PC-9 (cell line): ENCODE measurements around the gene COQ8A. TPM values are rescaled to one million over a fixed set of nuclear protein-coding genes. Genes with fewer than 3 reads are reported as not detected.
"Not testable (repeated sequence)": the region's sequence is repeated elsewhere in the genome, so short reads cannot be mapped to it uniquely, and the experiment has no call there.

Experiments used
- BruUV-seq: library from RNA; stranded (reverse); fragments of 400-500 nt; replicated peaks from 2 replicates; lab custom pipeline; 2021; lab: Mats Ljungman, UMichigan
- CTCF ChIA-PET: fragments of 300-600 bp; sonication (Branson Sonifier 250); formaldehyde crosslinking; loops from one replicate; lab custom pipeline; 2022; ENCODE audit warnings: antibody characterized with exemption; lab: Charles Lee
- POLR2A ChIA-PET: fragments of 300-600 bp; sonication (Branson Sonifier 250); formaldehyde crosslinking; loops from one replicate; lab custom pipeline; 2022; ENCODE audit warnings: antibody characterized with exemption; ENCODE audit not compliant: unreplicated experiment; lab: Charles Lee
- DNase-seq, 2 experiments: peaks; one replicate each; pipeline versions ENCODE4 v3.0.0 to v3.0.0-alpha.2; 2015 to 2022; ENCODE audit warnings: mixed read lengths in 1 of 2
- H2AFZ ChIP-seq: fragments of 200-600 bp; sonication (generic); 2 replicates; pipeline ENCODE4 v1.8.1; 2017; ENCODE audit warnings: antibody characterized with exemption
- H3F3A ChIP-seq: fragments of 200-600 bp; sonication (generic); 2 replicates; pipeline ENCODE4 v1.8.1; 2017; ENCODE audit warnings: antibody characterized with exemption, mild to moderate bottlenecking, low read depth; ENCODE audit not compliant: insufficient read depth
- H3K27ac ChIP-seq: fragments of 200-600 bp; sonication (generic); 2 replicates; pipeline ENCODE4 v1.6.1; 2016; ENCODE audit warnings: mixed run types
- H3K27me3 ChIP-seq: fragments of 200-600 bp; sonication (generic); 2 replicates; pipeline ENCODE4 v1.6.1; 2016; ENCODE audit warnings: low read depth, mixed run types; ENCODE audit not compliant: insufficient read depth
- H3K36me3 ChIP-seq: fragments of 200-600 bp; sonication (generic); 2 replicates; pipeline ENCODE4 v1.6.1; 2016; ENCODE audit warnings: low read depth, mixed run types
- H3K4me1 ChIP-seq: fragments of 200-600 bp; sonication (generic); replicated peaks from 2 replicates; pipeline ENCODE4 v1.6.1; 2016; ENCODE audit warnings: mixed run types; ENCODE audit not compliant: insufficient read depth
- H3K4me2 ChIP-seq: fragments of 200-600 bp; sonication (generic); 2 replicates; pipeline ENCODE4 v1.6.1; 2017; ENCODE audit warnings: mixed run types
- H3K4me3 ChIP-seq: fragments of 200-600 bp; sonication (generic); 2 replicates; pipeline ENCODE4 v1.6.1; 2016; ENCODE audit warnings: mixed run types
- H3K79me2 ChIP-seq: fragments of 200-600 bp; sonication (generic); 2 replicates; pipeline ENCODE4 v1.6.1; 2017; ENCODE audit warnings: low read depth, mixed run types
- H3K9me2 ChIP-seq: fragments of 200-600 bp; sonication (generic); 2 replicates; pipeline ENCODE4 v1.8.1; 2017; ENCODE audit warnings: mild to moderate bottlenecking; ENCODE audit not compliant: insufficient read depth
- H3K9me3 ChIP-seq: fragments of 200-600 bp; sonication (generic); 2 replicates; pipeline ENCODE4 v1.8.1; 2016; ENCODE audit warnings: low read depth; ENCODE audit not compliant: insufficient read depth
- H4K20me1 ChIP-seq: fragments of 200-600 bp; sonication (generic); 2 replicates; pipeline ENCODE4 v1.8.1; 2017; ENCODE audit not compliant: insufficient read depth
- EZH2 ChIP-seq: fragments of 200-600 bp; sonication (generic); IDR thresholded peaks from 2 replicates; pipeline ENCODE4 v1.8.0; 2017; ENCODE audit warnings: antibody characterized with exemption, low read depth
- intact Hi-C: fragments of 100-400 bp; cut with micrococcal nuclease; formaldehyde crosslinking; loops from one replicate; pipeline ENCODE4 v1.10.0; 2022; ENCODE audit not compliant: unreplicated experiment
- total RNA-seq: library from RNA; stranded (reverse); gene quantifications from 2 replicates; pipeline ENCODE4 v1.2.3, GENCODE V29; 2021
- TF ChIP-seq, protein P1 (sequence below): fragments of 200-600 bp; sonication (generic); conservative IDR thresholded peaks from 2 replicates; pipeline ENCODE4 v1.6.1; 2017; ENCODE audit warnings: mixed run types, antibody characterized with exemption, mild to moderate bottlenecking, moderate library complexity

Gene COQ8A
- total RNA-seq, 1 experiment from 2014 or later: 32.9 TPM

DNA sequence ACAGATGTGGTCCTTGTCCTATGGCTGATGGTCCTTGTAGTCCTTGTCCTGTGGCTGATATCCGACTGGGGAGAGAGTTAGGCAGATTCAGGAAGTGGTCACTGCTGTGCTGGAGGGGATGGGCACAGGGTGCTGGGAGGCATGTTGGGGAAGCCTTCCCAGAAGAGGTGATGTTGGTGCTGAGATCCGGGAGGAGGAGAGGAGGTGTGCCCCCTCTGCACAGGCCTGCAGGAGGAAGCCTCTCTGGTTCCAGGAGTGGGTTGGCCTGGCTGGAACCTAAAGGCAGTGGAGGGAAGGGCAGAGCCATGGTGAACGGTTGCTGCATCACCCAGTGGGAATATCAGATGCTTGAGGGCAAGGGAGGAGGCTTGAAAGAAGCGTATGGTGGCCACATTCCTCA, 14.7 kb downstream of the COQ8A start:
- Histone ChIP-seq H2AFZ (no peak overlapping the region), H3F3A (no peaks in the 10 kb centered on the region), H3K27me3 (no peaks in the 10 kb centered on the region), H4K20me1 (0 out of 2 replicates have a peak, but pooled peaks cover 8% of the 10 kb centered on the region), H3K4me3 (no peak overlapping the region), H3K79me2 (peaks cover 13% of the 10 kb centered on the region; the same call in 1 of the 2 replicates), H3K4me2 (no peak overlapping the region), H3K27ac (no peak overlapping the region), H3K36me3 (no peaks in the 10 kb centered on the region), H3K9me2 (no peaks in the 10 kb centered on the region), H3K9me3 (peaks cover 3% of the 10 kb centered on the region; the same call in 1 of the 2 replicates), H3K4me1 (0 out of 2 replicates have a peak, but pooled peaks cover 10% of the 10 kb centered on the region)
- no TSS peak for BruUV-seq
- TF ChIP-seq, protein P1, sequence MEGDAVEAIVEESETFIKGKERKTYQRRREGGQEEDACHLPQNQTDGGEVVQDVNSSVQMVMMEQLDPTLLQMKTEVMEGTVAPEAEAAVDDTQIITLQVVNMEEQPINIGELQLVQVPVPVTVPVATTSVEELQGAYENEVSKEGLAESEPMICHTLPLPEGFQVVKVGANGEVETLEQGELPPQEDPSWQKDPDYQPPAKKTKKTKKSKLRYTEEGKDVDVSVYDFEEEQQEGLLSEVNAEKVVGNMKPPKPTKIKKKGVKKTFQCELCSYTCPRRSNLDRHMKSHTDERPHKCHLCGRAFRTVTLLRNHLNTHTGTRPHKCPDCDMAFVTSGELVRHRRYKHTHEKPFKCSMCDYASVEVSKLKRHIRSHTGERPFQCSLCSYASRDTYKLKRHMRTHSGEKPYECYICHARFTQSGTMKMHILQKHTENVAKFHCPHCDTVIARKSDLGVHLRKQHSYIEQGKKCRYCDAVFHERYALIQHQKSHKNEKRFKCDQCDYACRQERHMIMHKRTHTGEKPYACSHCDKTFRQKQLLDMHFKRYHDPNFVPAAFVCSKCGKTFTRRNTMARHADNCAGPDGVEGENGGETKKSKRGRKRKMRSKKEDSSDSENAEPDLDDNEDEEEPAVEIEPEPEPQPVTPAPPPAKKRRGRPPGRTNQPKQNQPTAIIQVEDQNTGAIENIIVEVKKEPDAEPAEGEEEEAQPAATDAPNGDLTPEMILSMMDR: no peak
- DNase-seq: no peak
- ChIA-PET CTCF (no interaction called here), POLR2A (no interaction called here)
- intact Hi-C loops: no loop called here

DNA sequence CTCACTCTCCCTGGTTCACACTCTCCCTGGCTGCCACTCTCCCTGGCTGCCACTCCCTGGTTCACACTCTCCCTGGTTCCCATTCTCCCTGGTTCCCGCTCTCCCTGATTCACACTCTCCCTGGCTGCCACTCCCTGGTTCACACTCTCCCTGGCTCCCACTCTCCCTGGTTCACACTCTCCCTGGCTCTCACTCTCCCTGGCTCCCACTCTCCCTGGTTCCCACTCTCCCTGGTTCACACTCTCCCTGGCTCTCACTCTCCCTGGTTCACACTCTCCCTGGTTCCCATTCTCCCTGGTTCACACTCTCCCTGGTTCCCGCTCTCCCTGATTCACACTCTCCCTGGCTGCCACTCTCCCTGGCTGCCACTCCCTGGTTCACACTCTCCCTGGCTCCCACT, 15.8 kb downstream of the COQ8A start:
- H3K27me3 ChIP-seq, H3K9me2 ChIP-seq, H4K20me1 ChIP-seq, CTCF ChIA-PET, DNase-seq, H3K9me3 ChIP-seq, H2AFZ ChIP-seq, H3K4me1 ChIP-seq, BruUV-seq, H3K27ac ChIP-seq, H3F3A ChIP-seq, intact Hi-C loops, H3K36me3 ChIP-seq, H3K4me3 ChIP-seq, POLR2A ChIA-PET, H3K4me2 ChIP-seq, H3K79me2 ChIP-seq: not testable (repeated sequence)

DNA sequence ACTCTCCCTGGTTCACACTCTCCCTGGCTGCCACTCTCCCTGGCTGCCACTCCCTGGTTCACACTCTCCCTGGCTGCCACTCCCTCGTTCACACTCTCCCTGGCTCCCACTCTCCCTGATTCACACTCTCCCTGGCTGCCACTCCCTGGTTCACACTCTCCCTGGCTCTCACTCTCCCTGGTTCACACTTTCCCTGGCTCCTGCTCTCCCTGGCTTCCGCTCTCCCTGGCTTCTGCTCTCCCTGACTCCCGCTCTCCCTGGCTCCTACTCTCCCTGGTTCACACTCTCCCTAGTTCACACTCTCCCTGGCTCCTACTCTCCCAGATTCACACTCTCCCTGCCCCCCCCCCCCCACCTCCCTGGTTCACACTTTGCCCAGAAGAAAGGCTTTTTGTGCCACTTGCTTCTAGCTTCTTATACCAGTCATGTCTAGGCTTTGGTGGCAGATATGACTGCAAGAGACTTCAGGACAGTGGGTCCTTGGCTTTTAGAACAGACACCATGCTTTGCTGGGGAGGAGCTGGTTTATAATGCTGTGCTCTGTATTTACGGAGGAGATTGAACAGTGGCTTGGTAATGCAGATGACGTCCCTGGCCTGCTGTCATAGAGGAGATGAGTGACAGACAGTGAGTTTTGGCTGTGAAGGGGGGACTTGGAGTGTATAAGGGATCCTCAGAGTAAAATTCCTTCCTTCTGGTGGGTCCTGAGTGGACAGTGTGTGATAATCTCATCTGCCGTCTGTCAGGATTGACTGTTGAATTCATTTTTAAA, 17.0 kb downstream of the COQ8A start:
- POLR2A ChIA-PET: no interaction called here
- no peaks in the 10 kb centered on the region for H3F3A ChIP-seq
- CTCF ChIA-PET: no interaction called here
- no peak for DNase-seq
- 0 out of 2 replicates have a peak, but pooled peaks cover 3% of the 10 kb centered on the region for H3K79me2 ChIP-seq
- intact Hi-C loops: no loop called here
- no peaks in the 10 kb centered on the region for H3K4me1 ChIP-seq
- no peaks in the 10 kb centered on the region for H3K9me2 ChIP-seq
- no peak overlapping the region for H3K27ac ChIP-seq
- no peaks in the 10 kb centered on the region for H3K36me3 ChIP-seq
- no peak for TF ChIP-seq EZH2
- TF ChIP-seq, protein P1: no peak
- no peaks in the 10 kb centered on the region for H4K20me1 ChIP-seq
- peaks cover 3% of the 10 kb centered on the region; the same call in 1 of the 2 replicates for H3K9me3 ChIP-seq
- no peak overlapping the region for H3K4me2 ChIP-seq
- no peak overlapping the region for H3K4me3 ChIP-seq
- H2AFZ ChIP-seq: no peak overlapping the region
- BruUV-seq: no TSS peak
- H3K27me3 ChIP-seq: no peaks in the 10 kb centered on the region
